ENCODE measurements around the gene PCID2.

DNA sequence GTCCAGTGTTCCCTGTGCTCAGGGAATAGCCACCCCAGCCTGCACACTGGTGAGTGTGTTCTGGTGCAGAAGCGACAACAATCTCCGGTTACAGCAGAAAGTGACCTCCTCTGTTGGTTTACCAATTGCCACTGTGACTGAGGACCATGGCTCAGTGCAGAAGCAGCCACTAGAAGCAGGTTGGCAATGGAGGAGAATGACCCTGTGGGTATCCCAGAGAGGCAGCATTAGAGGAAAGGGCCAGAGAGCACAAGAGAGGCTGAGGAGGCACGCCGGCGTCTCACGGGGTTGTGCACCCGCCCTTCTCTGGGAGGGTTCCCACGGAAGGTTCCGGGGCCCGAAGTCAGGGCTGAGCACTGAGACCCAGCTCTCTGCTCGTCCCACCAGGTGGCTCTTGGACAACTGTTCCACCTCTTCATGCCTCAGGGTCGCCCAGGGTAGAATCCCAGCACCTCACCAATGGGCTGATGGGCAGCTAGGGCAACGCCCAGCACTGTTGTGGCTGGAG lies 36.0 kb downstream of the PCID2 start:
- TF ChIP-seq FOXK2 (IDR thresholded peaks at IDR 0.05) (no peak), SP1 (IDR thresholded peaks at IDR 0.05) (no peak), CTBP1 (IDR thresholded peaks at IDR 0.05; ENCODE audit: borderline replicate concordance) (no peak), ELF4 (IDR thresholded peaks at IDR 0.05) (no peak), FOXM1 (IDR thresholded peaks at IDR 0.05; ENCODE audit: borderline replicate concordance) (no peak), ZNF384 (IDR thresholded peaks at IDR 0.05) (no peak), L3MBTL2 (conservative IDR thresholded peaks at IDR 0.05) (no peak)

All from HEK293T (cell line).